Endothelial cell of umbilical vein (primary cell): ENCODE data around the gene SNN. TPM values are rescaled to one million over a fixed set of nuclear protein-coding genes. Genes with fewer than 3 reads are reported as not detected.

Source experiments
- BruUV-seq: library from RNA; stranded (reverse); fragments of 400-500 nt; replicated peaks from 2 replicates; lab custom pipeline; 2021; lab: Mats Ljungman, UMichigan
- CTCF ChIA-PET: fragments of 300-600, 350-600 bp; sonication (Branson Sonifier 250); formaldehyde crosslinking; loops from one replicate; lab custom pipeline; 2021; ENCODE audit warnings: antibody characterized with exemption, inconsistent platforms; lab: Charles Lee
- POLR2A ChIA-PET: fragments of 300-600, 350-600 bp; sonication (Branson Sonifier 250); formaldehyde crosslinking; loops from one replicate; lab custom pipeline; 2021; ENCODE audit warnings: antibody characterized with exemption, inconsistent platforms; lab: Charles Lee
- DNase-seq: peaks from one replicate; pipeline ENCODE4 v3.0.0-alpha.2; 2011; ENCODE audit warnings: low read depth, low spot score
- FAIRE-seq: peaks from 2 replicates; lab custom pipeline; 2011; peaks lifted over from hg19 to GRCh38; lab: Jason Lieb, UNC
- H2AFZ ChIP-seq: 2 replicates; pipeline ENCODE4 v1.6.0; 2012; ENCODE audit warnings: low read depth, low read length, control low read depth, inconsistent platforms
- H3K27ac ChIP-seq: 2 replicates; pipeline ENCODE4 v1.5.1; 2011; ENCODE audit warnings: low read depth, mild to moderate bottlenecking, control low read depth, low read length, moderate library complexity; ENCODE audit not compliant: insufficient read depth
- H3K27me3 ChIP-seq, 2 experiments: 2 replicates each; pipeline versions ENCODE4 v1.6.0 to v1.6.1; 2011; ENCODE audit warnings: low read length in 2 of 2, mixed read lengths in 1 of 2; ENCODE audit not compliant: control insufficient read depth in 2 of 2, insufficient read depth in 2 of 2
- H3K36me3 ChIP-seq, 2 experiments: 2 replicates in 1 of 2; 3 replicates in 1 of 2; pipeline ENCODE4 v1.5.1; 2011; ENCODE audit warnings: low read length in 2 of 2, mild to moderate bottlenecking in 1 of 2, moderate library complexity in 1 of 2; ENCODE audit not compliant: control insufficient read depth in 2 of 2, insufficient read depth in 2 of 2; ENCODE audit errors: extremely low read depth in 1 of 2
- H3K4me1 ChIP-seq: 3 replicates; pipeline ENCODE4 v1.5.1; 2011; ENCODE audit warnings: mild to moderate bottlenecking, low read length; ENCODE audit not compliant: control insufficient read depth, insufficient read depth; ENCODE audit errors: extremely low read depth
- H3K4me2 ChIP-seq: 2 replicates; pipeline ENCODE4 v1.6.1; 2011; ENCODE audit warnings: low read length, control low read depth, mixed read lengths; ENCODE audit not compliant: insufficient read depth
- H3K4me3 ChIP-seq, 3 experiments: fragments of 200-600 bp in 1 of 3; sonication (generic), shearing (Covaris generic) in 1 of 3; replicated peaks in 1 of 3; 2 replicates each; pipeline ENCODE4 v1.5.1; 2011 to 2016; ENCODE audit warnings: control low read depth in 3 of 3, low read length in 3 of 3, mild to moderate bottlenecking in 2 of 3, inconsistent platforms in 1 of 3, low read depth in 1 of 3, moderate library complexity in 1 of 3; ENCODE audit not compliant: insufficient read depth in 1 of 3
- H3K79me2 ChIP-seq: 2 replicates; pipeline ENCODE4 v1.6.0; 2012; ENCODE audit warnings: low read length, inconsistent platforms; ENCODE audit not compliant: control insufficient read depth, insufficient read depth
- H3K9ac ChIP-seq: replicated peaks from 2 replicates; pipeline ENCODE3; 2011; ENCODE audit warnings: low read length, control low read depth; ENCODE audit not compliant: insufficient read depth; ENCODE audit errors: extremely low read depth
- H3K9me1 ChIP-seq: replicated peaks from 3 replicates; pipeline ENCODE4 v1.6.0; 2011; ENCODE audit warnings: mild to moderate bottlenecking, low read length; ENCODE audit not compliant: control insufficient read depth, insufficient read depth; ENCODE audit errors: extremely low read depth
- H3K9me3 ChIP-seq: replicated peaks from 2 replicates; pipeline ENCODE4 v1.5.1; 2012; ENCODE audit warnings: low read length, inconsistent platforms; ENCODE audit not compliant: control insufficient read depth, insufficient read depth
- H4K20me1 ChIP-seq: replicated peaks from 2 replicates; pipeline ENCODE3; 2011; ENCODE audit warnings: mild to moderate bottlenecking, low read length; ENCODE audit not compliant: control insufficient read depth, insufficient read depth; ENCODE audit errors: extremely low read depth
- CTCF ChIP-seq, 2 donors: IDR thresholded peaks; 1 replicate in 1 of 2; 2 replicates in 1 of 2; pipeline ENCODE4 v1.5.1; 2011; ENCODE audit warnings: low read length in 2 of 2, mild to moderate bottlenecking in 2 of 2, moderate library complexity in 2 of 2, control low read depth in 1 of 2, inconsistent platforms in 1 of 2, low read depth in 1 of 2; ENCODE audit not compliant: insufficient read depth in 1 of 2; ENCODE audit errors: extremely low read depth in 1 of 2
- EZH2 ChIP-seq: IDR thresholded peaks from 2 replicates; pipeline ENCODE4 v1.6.1; 2012; ENCODE audit warnings: borderline replicate concordance, low read depth, mild to moderate bottlenecking, moderate library complexity, low read length, inconsistent platforms; ENCODE audit not compliant: severe bottlenecking
- FOS ChIP-seq: IDR thresholded peaks from 2 replicates; pipeline ENCODE4 v1.6.1; 2011; ENCODE audit warnings: mild to moderate bottlenecking, low read length, moderate library complexity, borderline replicate concordance; ENCODE audit not compliant: insufficient read depth
- GATA2 ChIP-seq: IDR thresholded peaks from 2 replicates; pipeline ENCODE4 v1.7.0; 2011; ENCODE audit warnings: low read depth, mild to moderate bottlenecking, moderate library complexity, mixed read lengths, low read length; ENCODE audit not compliant: insufficient read length, insufficient read depth
- JUN ChIP-seq: IDR thresholded peaks from 2 replicates; pipeline ENCODE4 v1.6.1; 2011; ENCODE audit warnings: borderline replicate concordance, low read depth; ENCODE audit not compliant: insufficient read length, insufficient read depth
- MAX ChIP-seq: IDR thresholded peaks from 2 replicates; pipeline ENCODE4 v1.6.1; 2011; ENCODE audit not compliant: insufficient read depth, insufficient read length
- MYC ChIP-seq: IDR thresholded peaks from one replicate; pipeline ENCODE4 v1.6.1; 2011; ENCODE audit warnings: mild to moderate bottlenecking, low read depth, low read length
- POLR2A ChIP-seq: IDR thresholded peaks from 2 replicates; pipeline ENCODE4 v1.6.1; 2012; ENCODE audit warnings: low read depth, mild to moderate bottlenecking, control low read depth, low read length
- POLR2AphosphoS5 ChIP-seq: IDR thresholded peaks from 2 replicates; pipeline ENCODE4 v1.6.1; 2012; ENCODE audit warnings: low read depth, mild to moderate bottlenecking, control low read depth, low read length, moderate library complexity; ENCODE audit not compliant: insufficient read depth
- dilution Hi-C: fragments of 300-500 bp; cut with MboI; formaldehyde crosslinking; loops from one replicate; pipeline ENCODE4 v1.15.0; 2019; ENCODE audit warnings: low sequenced_read_pairs; ENCODE audit not compliant: extremely low pct_ligation_motif_present
- intact Hi-C: fragments of 100-400 bp; cut with micrococcal nuclease; formaldehyde crosslinking; loops from one replicate; pipeline ENCODE4 v1.10.0; 2022
- polyA plus RNA-seq, 4 experiments: library from polyadenylated mRNA; depleted of rRNA in 3 of 4; stranded (reverse) in 3 of 4; unstranded in 1 of 4; fragments of >200 nt; gene quantifications; 2 replicates each; pipeline versions ENCODE4 v1.2.1 to v1.2.3, GENCODE V29; 2011 to 2012; ENCODE audit warnings: missing spikeins in 1 of 4
- total RNA-seq: library from RNA; stranded (reverse); gene quantifications from 2 replicates; pipeline ENCODE4 v1.2.3, GENCODE V29; 2021

SNN gene
- total and polyA plus RNA-seq, 2 donors (not counting 3 experiments of a cell fraction or from before 2014, with no cell fraction given), result 17.7 to 24.1 TPM

GRCh38 chr16:11658896-11659708 is 9.2 kb upstream of the SNN start:
- no peak for DNase-seq
- no TSS peak for BruUV-seq

More at GRCh38 chr16:11658896-11659708, 9.2 kb upstream of the SNN start:
- TF ChIP-seq POLR2AphosphoS5, result no peak
- TF ChIP-seq MAX, result no peak
- no peak for TF ChIP-seq JUN
- no peak for TF ChIP-seq GATA2
- TF ChIP-seq MYC, result no peak
- TF ChIP-seq EZH2, result no peak
- TF ChIP-seq FOS, result no peak
- no peak for TF ChIP-seq CTCF (IDR thresholded peaks at IDR 0.05; ENCODE audit: extremely low read depth in 1 of 2, insufficient read depth in 1 of 2, low read depth in 1 of 2, low read length in 2 of 2)
- TF ChIP-seq POLR2A, result no peak
- Histone ChIP-seq H3K27me3 (no peaks in the 10 kb centered on the region), H3K4me3 (no peak overlapping the region), H3K9ac (no peak overlapping the region), H3K4me1 (no peaks in the 10 kb centered on the region), H3K9me3 (no peaks in the 10 kb centered on the region), H2AFZ (no peak overlapping the region), H3K36me3 (no peaks in the 10 kb centered on the region), H4K20me1 (no peaks in the 10 kb centered on the region), H3K9me1 (no peaks in the 10 kb centered on the region), H3K27ac (no peak overlapping the region), H3K79me2 (no peaks in the 10 kb centered on the region), H3K4me2 (no peak overlapping the region)
- ChIA-PET POLR2A (interaction anchor here (0.6 kb wide), 1 partner anchor 62 kb away, joined by 3 read pairs; no protein-coding TSS in a partner anchor), CTCF (interaction anchor here (1.0 to 2.1 kb wide), 6 partner anchors 18 to 263 kb away, joined by 3 to 7 read pairs (median 4); partner anchors contain the start of gene ZC3H7A)
- intact Hi-C loops (no loop called here), dilution Hi-C loops (no loop called here)
- no peak for FAIRE-seq
